Measurements from ENCODE around the gene TRAF3.

The TRAF3 gene

GRCh38 chr14:102911541-102911951 lies 134.3 kb downstream of the TRAF3 start:
- no peak for TF ChIP-seq REST (IDR thresholded peaks at IDR 0.05; ENCODE audit: insufficient read depth in 1 of 2, low read depth in 2 of 2, low read length in 2 of 2)
- no peak for TF ChIP-seq TAF1 (IDR thresholded peaks at IDR 0.05; ENCODE audit: borderline replicate concordance, insufficient read depth, low read length)
- no peak for TF ChIP-seq SIN3A (IDR thresholded peaks at IDR 0.05; ENCODE audit: borderline replicate concordance, insufficient read depth, low read length)
- TF ChIP-seq POLR2AphosphoS5 (IDR thresholded peaks at IDR 0.05; ENCODE audit: low read depth, low read length): no peak
- TF ChIP-seq FOXP2 (optimal IDR thresholded peaks at IDR 0.05; ENCODE audit: borderline replicate concordance, extremely low read depth, extremely low read length, insufficient read depth): no peak

- TF ChIP-seq SIN3A (IDR thresholded peaks at IDR 0.05; ENCODE audit: borderline replicate concordance, insufficient read depth, low read length) (no peak), POLR2AphosphoS5 (IDR thresholded peaks at IDR 0.05; ENCODE audit: low read depth, low read length) (no peak), REST (IDR thresholded peaks at IDR 0.05; ENCODE audit: insufficient read depth in 1 of 2, low read depth in 2 of 2, low read length in 2 of 2) (no peak), FOXP2 (optimal IDR thresholded peaks at IDR 0.05; ENCODE audit: borderline replicate concordance, extremely low read depth, extremely low read length, insufficient read depth) (no peak), TAF1 (IDR thresholded peaks at IDR 0.05; ENCODE audit: borderline replicate concordance, insufficient read depth, low read length) (no peak)
These were observed 134.9 kb downstream of the TRAF3 start for GRCh38 chr14:102911991-102912761.

- no peak for TF ChIP-seq POLR2AphosphoS5 (IDR thresholded peaks at IDR 0.05; ENCODE audit: low read depth, low read length)
- TF ChIP-seq REST (IDR thresholded peaks at IDR 0.05; ENCODE audit: insufficient read depth in 1 of 2, low read depth in 2 of 2, low read length in 2 of 2): no peak
- no peak for TF ChIP-seq FOXP2 (optimal IDR thresholded peaks at IDR 0.05; ENCODE audit: borderline replicate concordance, extremely low read depth, extremely low read length, insufficient read depth)
- no peak for TF ChIP-seq TAF1 (IDR thresholded peaks at IDR 0.05; ENCODE audit: borderline replicate concordance, insufficient read depth, low read length)
- no peak for TF ChIP-seq SIN3A (IDR thresholded peaks at IDR 0.05; ENCODE audit: borderline replicate concordance, insufficient read depth, low read length)
These were observed 136.3 kb downstream of the TRAF3 start for GRCh38 chr14:102913341-102914211.

GRCh38 chr14:102914474-102915291 lies 137.4 kb downstream of the TRAF3 start:
- no peak for TF ChIP-seq SIN3A (IDR thresholded peaks at IDR 0.05; ENCODE audit: borderline replicate concordance, insufficient read depth, low read length)
- no peak for TF ChIP-seq POLR2AphosphoS5 (IDR thresholded peaks at IDR 0.05; ENCODE audit: low read depth, low read length)
- no peak for TF ChIP-seq REST (IDR thresholded peaks at IDR 0.05; ENCODE audit: insufficient read depth in 1 of 2, low read depth in 2 of 2, low read length in 2 of 2)
- TF ChIP-seq FOXP2 (optimal IDR thresholded peaks at IDR 0.05; ENCODE audit: borderline replicate concordance, extremely low read depth, extremely low read length, insufficient read depth): no peak
- TF ChIP-seq TAF1 (IDR thresholded peaks at IDR 0.05; ENCODE audit: borderline replicate concordance, insufficient read depth, low read length): no peak
